Measurements from ENCODE around the gene RPL18.

- no peak for TF ChIP-seq FIP1L1 (IDR thresholded peaks at IDR 0.05; ENCODE audit: low read depth, low read length, poor library complexity, severe bottlenecking)
- TF ChIP-seq, protein P1, sequence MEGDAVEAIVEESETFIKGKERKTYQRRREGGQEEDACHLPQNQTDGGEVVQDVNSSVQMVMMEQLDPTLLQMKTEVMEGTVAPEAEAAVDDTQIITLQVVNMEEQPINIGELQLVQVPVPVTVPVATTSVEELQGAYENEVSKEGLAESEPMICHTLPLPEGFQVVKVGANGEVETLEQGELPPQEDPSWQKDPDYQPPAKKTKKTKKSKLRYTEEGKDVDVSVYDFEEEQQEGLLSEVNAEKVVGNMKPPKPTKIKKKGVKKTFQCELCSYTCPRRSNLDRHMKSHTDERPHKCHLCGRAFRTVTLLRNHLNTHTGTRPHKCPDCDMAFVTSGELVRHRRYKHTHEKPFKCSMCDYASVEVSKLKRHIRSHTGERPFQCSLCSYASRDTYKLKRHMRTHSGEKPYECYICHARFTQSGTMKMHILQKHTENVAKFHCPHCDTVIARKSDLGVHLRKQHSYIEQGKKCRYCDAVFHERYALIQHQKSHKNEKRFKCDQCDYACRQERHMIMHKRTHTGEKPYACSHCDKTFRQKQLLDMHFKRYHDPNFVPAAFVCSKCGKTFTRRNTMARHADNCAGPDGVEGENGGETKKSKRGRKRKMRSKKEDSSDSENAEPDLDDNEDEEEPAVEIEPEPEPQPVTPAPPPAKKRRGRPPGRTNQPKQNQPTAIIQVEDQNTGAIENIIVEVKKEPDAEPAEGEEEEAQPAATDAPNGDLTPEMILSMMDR (IDR thresholded peaks at IDR 0.05 in 2 of 3, conservative IDR thresholded peaks at IDR 0.05 in 1 of 3; ENCODE audit: insufficient read depth in 2 of 3, low read depth in 1 of 3, low read length in 3 of 3), result no peak
- no peak for TF ChIP-seq POLR2AphosphoS5 (IDR thresholded peaks at IDR 0.05; ENCODE audit: control insufficient read depth, insufficient read depth, low read depth, low read length)
- no peak for TF ChIP-seq NR2C1 (IDR thresholded peaks at IDR 0.05)
- no peak for TF ChIP-seq NR2C1 (tag; IDR thresholded peaks at IDR 0.05)
- no peak for TF ChIP-seq E2F4 (CRISPR knock-in tag; IDR thresholded peaks at IDR 0.05; ENCODE audit: low read depth)
- TF ChIP-seq PKNOX1 (IDR thresholded peaks at IDR 0.05), result no peak
- TF ChIP-seq, protein P2, sequence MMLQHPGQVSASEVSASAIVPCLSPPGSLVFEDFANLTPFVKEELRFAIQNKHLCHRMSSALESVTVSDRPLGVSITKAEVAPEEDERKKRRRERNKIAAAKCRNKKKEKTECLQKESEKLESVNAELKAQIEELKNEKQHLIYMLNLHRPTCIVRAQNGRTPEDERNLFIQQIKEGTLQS (IDR thresholded peaks at IDR 0.05), result no peak
- TF ChIP-seq, protein P2 (CRISPR knock-in tag; conservative IDR thresholded peaks at IDR 0.05), result no peak
- no peak for TF ChIP-seq DIDO1 (tag; IDR thresholded peaks at IDR 0.05; ENCODE audit: low read depth)
- no peak for TF ChIP-seq SMARCA4 (IDR thresholded peaks at IDR 0.05)
Observed at GRCh38 chr19:48641850-48642249, 22.9 kb upstream of the RPL18 start.

Data from K562 (cell line).